BJ (cell line): ENCODE measurements around the gene CNN3. TPM values are rescaled to one million over a fixed set of nuclear protein-coding genes. Genes with fewer than 3 reads are reported as not detected.

Source experiments
- CTCF ChIA-PET: fragments of 350-600 bp; formaldehyde crosslinking; extraction: SDS; loops from one replicate; lab custom pipeline; 2021; ENCODE audit warnings: antibody characterized with exemption, inconsistent platforms; lab: Yijun Ruan, JAX
- POLR2A ChIA-PET: fragments of 300-600 bp; sonication (Branson Sonifier 250); formaldehyde crosslinking; extraction: SDS; loops from one replicate; lab custom pipeline; 2021; ENCODE audit warnings: antibody characterized with exemption; lab: Charles Lee
- DNase-seq: peaks from one replicate; pipeline ENCODE4 v3.0.0-alpha.2; 2011; ENCODE audit warnings: low read depth
- H3K27me3 ChIP-seq: 2 replicates; pipeline ENCODE4 v1.6.0; 2011; ENCODE audit warnings: low read length; ENCODE audit not compliant: control insufficient read depth, insufficient read depth
- H3K36me3 ChIP-seq: 2 replicates; pipeline ENCODE4 v1.5.1; 2011; ENCODE audit warnings: low read length; ENCODE audit not compliant: control insufficient read depth, insufficient read depth
- H3K4me3 ChIP-seq: 2 replicates; pipeline ENCODE4 v1.5.1; 2011; ENCODE audit warnings: low read depth, mild to moderate bottlenecking, control low read depth, low read length
- polyA plus RNA-seq: library from polyadenylated mRNA; depleted of rRNA; stranded (reverse); fragments of >200 nt; gene quantifications from 2 replicates; pipeline ENCODE4 v1.2.3, GENCODE V29; 2011
- TF ChIP-seq, protein P1 (sequence below): IDR thresholded peaks from 2 replicates; pipeline ENCODE4 v1.5.1; 2011; ENCODE audit warnings: low read depth, mild to moderate bottlenecking, control low read depth, inconsistent platforms, low read length, moderate library complexity; ENCODE audit not compliant: insufficient read depth

The CNN3 gene
- polyA plus RNA-seq, 1 experiment = 169 TPM

DNA sequence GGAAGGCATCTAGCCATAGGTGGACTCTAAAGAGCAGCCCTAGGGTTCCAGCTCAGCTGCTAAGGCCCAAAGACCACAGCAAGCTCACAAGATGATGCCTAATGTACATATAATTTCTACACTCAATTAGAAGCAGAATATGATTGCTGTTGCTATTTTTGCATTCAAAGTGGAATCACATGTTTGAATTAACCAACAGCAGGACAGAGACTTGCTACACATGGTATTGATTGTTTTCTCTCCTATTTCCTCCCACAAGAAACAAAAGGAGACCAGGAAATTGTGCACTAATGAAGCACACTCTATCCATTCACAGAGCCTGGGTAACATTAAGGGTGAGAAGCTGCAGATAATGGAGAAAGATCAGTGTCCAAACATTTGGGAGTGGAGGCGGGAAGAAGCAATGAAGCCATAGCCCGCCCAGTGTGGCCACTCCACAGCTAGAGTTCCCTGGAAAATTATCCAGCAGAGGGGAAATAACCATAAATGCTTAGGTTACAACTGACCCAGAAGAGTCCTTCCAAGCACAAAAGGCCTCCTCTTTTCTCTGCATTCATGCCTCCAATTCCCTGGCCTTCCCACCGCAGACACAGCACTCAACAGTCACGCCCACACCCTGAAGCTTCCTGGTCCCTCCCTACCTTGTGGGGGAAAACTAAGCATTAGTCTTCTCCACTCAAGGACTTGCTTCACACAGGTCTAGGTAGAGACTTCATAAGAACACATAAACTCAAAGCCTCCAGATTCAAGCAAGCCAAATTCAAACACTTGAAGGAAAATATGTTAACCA lies 7.5 kb downstream of the CNN3 start:
- Histone ChIP-seq H3K4me3 (no peak overlapping the region), H3K36me3 (no peaks in the 10 kb centered on the region; the same call in 1 of the 2 replicates), H3K27me3 (no peaks in the 10 kb centered on the region)
- no peak for DNase-seq
- ChIA-PET CTCF (interaction anchor here (0.6 to 2.3 kb wide), 7 partner anchors 12 to 124 kb away, joined by 3 to 17 read pairs (median 6); no protein-coding TSS in a partner anchor), POLR2A (no interaction called here)
- TF ChIP-seq, protein P1, sequence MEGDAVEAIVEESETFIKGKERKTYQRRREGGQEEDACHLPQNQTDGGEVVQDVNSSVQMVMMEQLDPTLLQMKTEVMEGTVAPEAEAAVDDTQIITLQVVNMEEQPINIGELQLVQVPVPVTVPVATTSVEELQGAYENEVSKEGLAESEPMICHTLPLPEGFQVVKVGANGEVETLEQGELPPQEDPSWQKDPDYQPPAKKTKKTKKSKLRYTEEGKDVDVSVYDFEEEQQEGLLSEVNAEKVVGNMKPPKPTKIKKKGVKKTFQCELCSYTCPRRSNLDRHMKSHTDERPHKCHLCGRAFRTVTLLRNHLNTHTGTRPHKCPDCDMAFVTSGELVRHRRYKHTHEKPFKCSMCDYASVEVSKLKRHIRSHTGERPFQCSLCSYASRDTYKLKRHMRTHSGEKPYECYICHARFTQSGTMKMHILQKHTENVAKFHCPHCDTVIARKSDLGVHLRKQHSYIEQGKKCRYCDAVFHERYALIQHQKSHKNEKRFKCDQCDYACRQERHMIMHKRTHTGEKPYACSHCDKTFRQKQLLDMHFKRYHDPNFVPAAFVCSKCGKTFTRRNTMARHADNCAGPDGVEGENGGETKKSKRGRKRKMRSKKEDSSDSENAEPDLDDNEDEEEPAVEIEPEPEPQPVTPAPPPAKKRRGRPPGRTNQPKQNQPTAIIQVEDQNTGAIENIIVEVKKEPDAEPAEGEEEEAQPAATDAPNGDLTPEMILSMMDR = no peak

DNA sequence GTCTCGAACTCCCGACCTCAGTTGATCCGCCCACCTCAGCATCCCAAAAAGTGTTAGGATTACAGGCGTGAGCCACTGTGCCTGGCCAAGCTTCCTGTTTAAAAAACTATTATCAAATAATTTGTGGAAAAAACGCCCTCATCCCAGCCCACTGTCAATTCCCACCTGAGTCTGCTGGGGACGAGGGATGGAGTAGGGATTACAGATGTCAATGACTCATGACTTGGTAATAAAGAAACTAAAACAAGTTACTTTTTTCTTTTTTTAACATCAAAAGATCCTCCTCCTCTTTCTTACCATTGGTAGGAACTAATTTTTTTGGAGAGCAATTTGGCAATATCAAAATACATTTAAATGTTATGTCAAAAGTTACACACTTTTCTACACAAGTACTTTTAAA lies 9.7 kb downstream of the CNN3 start:
- TF ChIP-seq, protein P1 = no peak
- Histone ChIP-seq H3K27me3 (no peaks in the 10 kb centered on the region), H3K4me3 (no peak overlapping the region), H3K36me3 (no peaks in the 10 kb centered on the region; the same call in 1 of the 2 replicates)
- no peak for DNase-seq
- ChIA-PET CTCF (interaction anchor here (0.6 kb wide), 1 partner anchor 53 kb away, joined by 3 read pairs; no protein-coding TSS in a partner anchor), POLR2A (no interaction called here)

GRCh38 chr1:94912263-94913184 lies 14.4 kb downstream of the CNN3 start:
- Histone ChIP-seq H3K27me3 (no peaks in the 10 kb centered on the region), H3K4me3 (no peak overlapping the region), H3K36me3 (no peaks in the 10 kb centered on the region; the same call in none of the 2 replicates)
- POLR2A ChIA-PET = no interaction called here
- TF ChIP-seq, protein P1 = no peak
- CTCF ChIA-PET = interaction anchor here (0.7 to 1.0 kb wide), 3 partner anchors 48 to 400 kb away, joined by 3 read pairs; no protein-coding TSS in a partner anchor
- no peak for DNase-seq

GRCh38 chr1:94909486-94909885 lies 17.4 kb downstream of the CNN3 start:
- Histone ChIP-seq H3K4me3 (no peak overlapping the region), H3K36me3 (no peaks in the 10 kb centered on the region; the same call in 1 of the 2 replicates), H3K27me3 (no peaks in the 10 kb centered on the region)
- TF ChIP-seq, protein P1 = no peak
- ChIA-PET POLR2A (no interaction called here), CTCF (interaction anchor here (0.9 to 1.7 kb wide), 3 partner anchors 10 to 132 kb away, joined by 3 to 5 read pairs (median 5); no protein-coding TSS in a partner anchor)
- no peak for DNase-seq
